Right lung (tissue), 10 donors: ENCODE results near the gene CHST7. TPM values are rescaled to one million over a fixed set of nuclear protein-coding genes. Genes with fewer than 3 reads are reported as not detected.
"Not testable (repeated sequence)": the region's sequence is repeated elsewhere in the genome, so short reads cannot be mapped to it uniquely, and the experiment has no call there.

Experiments used
- DNase-seq, 2 donors: peaks; one replicate each; pipeline ENCODE4 v3.0.0-alpha.2; 2013
- long read RNA-seq, 8 donors: transcript quantifications; one replicate each; lab custom pipeline, GENCODE V29; 2026
- polyA plus RNA-seq, 5 donors: library from polyadenylated mRNA; unstranded; fragments of 120-200 nt; gene quantifications; one replicate each; pipeline versions ENCODE4 v1.2.1 to v1.2.3, GENCODE V29; 2013; ENCODE audit warnings: inconsistent platforms in 1 of 5, low replicate concordance in 1 of 5; ENCODE audit not compliant: insufficient read length in 5 of 5, insufficient read depth in 1 of 5

The CHST7 gene
- polyA plus RNA-seq: 1 to 10 TPM; 3.3 to 6.1 (median 3.9) TPM
- long read RNA-seq, donor 1, partial matches to known transcripts: 5 of 7 reads
- long read RNA-seq, donor 1, other reads (novel, unspliced or antisense): 0 of 7 reads
- long read RNA-seq, donor 2, partial matches to known transcripts: 0 of 2 reads
- long read RNA-seq, donor 2, other reads (novel, unspliced or antisense): 0 of 2 reads
- long read RNA-seq, donor 3, partial matches to known transcripts: 0 of 1 reads
- long read RNA-seq, donor 3, other reads (novel, unspliced or antisense): 0 of 1 reads
- long read RNA-seq, donor 4, partial matches to known transcripts: 0 of 1 reads
- long read RNA-seq, donor 4, other reads (novel, unspliced or antisense): 0 of 1 reads
- long read RNA-seq, donor 5, partial matches to known transcripts: 0 of 4 reads
- long read RNA-seq, donor 5, other reads (novel, unspliced or antisense): 0 of 4 reads
- long read RNA-seq, donor 6, partial matches to known transcripts: 0 of 3 reads
- long read RNA-seq, donor 6, other reads (novel, unspliced or antisense): 0 of 3 reads
- long read RNA-seq, donor 7, transcript CHST7-201 (2 exons, 2,289 nt): major isoform, 8 of 8 reads
- long read RNA-seq, donor 7, partial matches to known transcripts: 0 of 8 reads
- long read RNA-seq, donor 7, other reads (novel, unspliced or antisense): 0 of 8 reads
- long read RNA-seq, donor 8, partial matches to known transcripts: 0 of 3 reads
- long read RNA-seq, donor 8, other reads (novel, unspliced or antisense): 0 of 3 reads

- DNase-seq: no peak
Measured at GRCh38 chrX:46573331-46573891, at the start of gene CHST7. TSS of gene CHST7 (plus strand) at chrX:46573765. CDS start at chrX:46573932, 167 bp downstream.

GRCh38 chrX:46528640-46529039, 44.9 kb upstream of the CHST7 start:
- not testable (repeated sequence) for DNase-seq

GRCh38 chrX:46529740-46530403, 43.7 kb upstream of the CHST7 start:
- DNase-seq: not testable (repeated sequence)

GRCh38 chrX:46530404-46530908, 43.1 kb upstream of the CHST7 start:
- not testable (repeated sequence) for DNase-seq

GRCh38 chrX:46531442-46531841, 42.1 kb upstream of the CHST7 start:
- no peak for DNase-seq

DNA sequence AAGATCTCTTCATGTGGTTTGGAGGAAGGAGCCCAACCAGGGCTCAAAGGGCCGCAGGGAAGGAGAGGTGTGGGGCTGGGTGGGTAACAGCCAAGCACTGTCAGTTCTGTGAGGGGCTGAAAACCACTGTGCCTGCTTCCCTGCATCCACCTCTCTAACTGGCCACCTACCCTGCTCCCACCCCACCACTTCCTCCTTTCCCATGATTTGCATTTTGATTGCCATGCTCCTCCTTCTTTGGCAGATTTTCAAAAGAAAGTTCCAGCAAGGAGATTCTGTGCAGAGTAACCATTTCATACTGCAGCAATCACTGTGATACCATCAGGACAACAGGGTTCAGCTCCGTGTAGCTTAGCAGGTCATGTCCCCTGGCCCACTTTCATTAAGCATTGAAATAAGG, 30.1 kb upstream of the CHST7 start:
- no peak for DNase-seq

GRCh38 chrX:46544527-46544926, 29.0 kb upstream of the CHST7 start:
- DNase-seq: not testable (repeated sequence)

GRCh38 chrX:46545111-46546005, 28.2 kb upstream of the CHST7 start, which contains the start of gene ZNF674:
TSS of gene ZNF674 (minus strand) at chrX:46545421. CDS start at chrX:46542087, 3,334 bp downstream.
- DNase-seq: peak; percentile 87 to 91

DNA sequence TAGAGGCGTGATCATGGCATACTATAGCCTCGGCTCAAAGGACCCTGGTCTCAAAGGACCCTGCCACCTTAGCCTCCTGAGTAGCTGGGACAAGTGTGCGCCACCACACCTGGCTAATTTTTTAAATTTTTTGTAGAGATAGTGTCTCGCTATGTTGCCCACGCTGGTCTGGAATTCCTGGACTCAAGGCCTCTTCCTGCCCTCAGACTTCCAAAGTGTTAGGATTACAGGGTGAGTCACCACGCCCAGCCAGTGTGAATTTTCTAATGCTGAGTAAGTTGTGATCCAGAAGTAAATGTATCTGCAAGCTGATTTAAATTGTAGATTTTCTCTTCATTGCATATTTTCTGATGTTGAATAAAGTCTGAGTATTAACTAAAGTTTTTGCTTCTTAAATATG, 25.7 kb upstream of the CHST7 start:
- DNase-seq: no peak

DNA sequence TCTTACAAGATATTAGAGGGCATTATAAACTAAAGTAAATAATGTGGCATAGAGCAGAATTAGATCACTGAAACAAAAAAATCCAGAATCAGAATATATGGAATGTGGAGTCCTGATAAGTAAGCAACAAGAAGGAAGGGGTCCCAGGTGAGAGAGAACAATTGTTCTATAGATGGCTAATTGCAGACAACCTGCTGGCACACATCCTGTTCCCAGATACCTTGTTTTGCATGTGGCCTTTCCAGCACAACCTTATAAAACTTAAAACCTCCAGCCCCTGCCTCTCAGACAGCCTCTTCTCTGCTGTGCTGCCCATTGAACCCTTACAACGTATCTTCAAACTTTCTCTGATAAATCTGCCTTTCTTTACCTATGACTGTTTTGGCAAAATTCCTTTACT, 23.7 kb upstream of the CHST7 start:
- DNase-seq: no peak

DNA sequence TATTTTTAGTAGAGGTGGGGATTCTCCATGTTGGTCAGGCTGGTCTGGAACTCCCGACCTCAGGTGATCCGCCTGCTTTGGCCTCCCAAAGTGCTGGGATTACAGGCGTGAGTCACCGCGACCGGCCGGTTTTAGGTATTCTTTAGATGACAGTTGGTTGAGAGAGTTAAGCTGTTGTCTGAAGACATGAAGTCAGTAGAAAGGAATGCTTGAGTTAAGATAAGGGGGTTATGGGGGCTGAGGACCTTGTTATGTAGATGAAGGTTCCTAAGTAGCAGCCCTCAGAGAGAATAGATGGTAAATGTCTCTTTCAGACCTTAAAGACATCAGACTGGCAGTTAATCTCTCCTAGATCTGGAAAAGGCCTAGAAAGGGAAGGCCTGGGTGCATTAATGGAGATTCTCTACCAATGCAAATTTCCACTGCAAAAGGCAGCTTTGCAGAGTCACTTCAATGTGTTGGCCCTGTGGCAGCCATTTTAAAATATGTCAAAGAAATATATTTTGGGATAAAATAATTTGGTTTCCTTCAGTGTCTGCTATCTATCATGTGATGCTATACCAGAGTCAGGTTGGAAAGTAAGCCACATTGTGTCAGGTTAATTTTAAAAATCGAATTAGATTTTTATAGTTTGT, 22.0 kb upstream of the CHST7 start:
- DNase-seq: no peak

DNA sequence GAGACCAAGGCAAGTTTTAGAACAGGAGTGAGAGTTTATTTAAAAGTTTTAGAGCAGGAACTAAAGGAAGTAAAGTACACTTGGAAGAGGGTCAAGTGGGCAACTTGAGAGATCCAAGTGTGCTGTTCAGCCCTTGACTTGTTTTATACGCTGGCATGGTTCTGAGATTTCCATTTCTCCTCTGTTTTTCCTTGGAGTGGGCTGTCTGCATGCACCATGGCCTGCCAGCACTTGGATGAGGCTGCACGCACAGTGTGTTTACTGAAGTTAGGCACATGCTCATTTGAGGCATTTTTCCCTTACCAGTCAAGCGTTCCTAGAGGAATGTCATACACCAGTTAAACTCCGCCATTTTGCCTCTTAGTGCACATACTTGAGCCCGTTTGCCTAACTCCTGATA, 19.6 kb upstream of the CHST7 start:
- DNase-seq: no peak

DNA sequence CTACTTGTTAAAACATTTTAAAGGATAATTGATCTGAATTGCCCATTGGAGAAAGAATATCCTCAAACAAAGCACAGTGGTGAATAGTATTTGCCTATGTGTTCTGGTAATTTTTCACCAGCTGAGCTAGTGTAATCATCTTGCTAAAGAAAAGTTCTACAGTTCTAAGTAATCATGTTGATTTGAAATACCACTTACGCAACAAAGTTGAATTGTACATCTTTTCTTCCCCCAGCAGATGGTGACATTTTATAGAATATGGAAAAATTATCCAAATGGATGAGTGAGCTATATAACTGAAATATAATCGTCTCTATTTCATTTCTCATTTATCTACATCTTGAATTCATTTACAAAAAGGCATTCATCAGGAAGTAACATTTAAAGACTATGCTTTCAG, 18.6 kb upstream of the CHST7 start:
- DNase-seq: no peak

GRCh38 chrX:46559062-46559461, 14.5 kb upstream of the CHST7 start:
- no peak for DNase-seq

DNA sequence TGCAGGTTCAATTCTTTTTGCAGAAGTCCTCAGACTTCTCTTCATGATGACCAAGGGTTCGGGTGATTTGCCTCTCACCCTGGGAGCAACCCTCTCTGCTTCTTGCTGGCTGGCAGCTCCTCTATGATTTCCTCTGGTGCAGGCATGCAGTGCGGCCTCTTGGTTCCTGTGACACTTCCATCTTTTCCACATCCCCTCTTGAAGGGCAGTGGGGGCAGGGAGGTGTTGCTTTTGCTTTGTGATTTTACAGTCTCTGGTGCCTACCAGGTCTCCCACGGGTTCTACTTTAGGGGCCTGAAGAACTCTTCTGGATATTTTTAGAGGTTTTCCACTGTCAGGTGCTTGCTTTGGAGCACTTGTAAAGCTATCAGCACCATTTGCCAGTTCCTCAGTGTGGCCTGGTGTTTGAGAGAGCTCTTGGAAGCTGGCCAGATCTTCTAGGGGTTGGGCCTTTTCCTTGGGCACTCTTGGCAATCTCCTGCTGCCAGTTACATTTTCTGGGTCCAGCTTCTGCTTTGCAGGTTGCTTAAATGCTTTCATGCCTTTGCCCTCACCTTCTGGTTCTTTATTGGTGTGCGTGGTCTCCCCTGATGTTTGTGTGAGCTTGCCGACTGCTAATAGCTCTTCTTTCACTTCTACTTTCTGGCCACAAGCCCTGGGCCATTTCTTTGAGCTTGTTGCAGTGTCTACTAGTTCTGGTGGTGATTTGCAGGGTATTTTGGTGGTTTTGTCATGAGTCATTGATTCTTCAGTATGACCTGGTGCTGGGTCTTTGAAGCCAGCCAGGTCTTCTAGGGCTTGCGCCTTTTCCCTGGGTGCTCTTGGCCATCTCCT, 11.5 kb upstream of the CHST7 start:
- DNase-seq: no peak

DNA sequence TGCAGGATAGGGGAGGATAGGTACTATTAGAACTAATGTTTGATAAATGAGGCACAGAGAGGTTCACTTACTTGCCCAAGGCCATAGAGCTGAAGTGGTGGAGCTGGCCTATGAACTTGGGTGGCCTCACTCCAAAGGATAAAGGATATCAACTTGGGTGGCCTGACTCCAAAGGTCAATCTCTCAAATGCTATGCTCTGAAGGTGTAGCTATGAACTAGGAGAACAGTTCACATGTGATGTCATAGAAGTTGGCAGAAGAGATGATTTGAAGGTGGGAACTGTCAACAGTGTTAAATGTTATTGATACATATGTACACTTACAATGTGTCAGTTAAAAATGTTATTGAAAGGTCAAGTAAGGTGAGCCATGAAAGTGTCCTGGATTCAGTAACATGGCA, 6.2 kb upstream of the CHST7 start:
- DNase-seq: no peak

DNA sequence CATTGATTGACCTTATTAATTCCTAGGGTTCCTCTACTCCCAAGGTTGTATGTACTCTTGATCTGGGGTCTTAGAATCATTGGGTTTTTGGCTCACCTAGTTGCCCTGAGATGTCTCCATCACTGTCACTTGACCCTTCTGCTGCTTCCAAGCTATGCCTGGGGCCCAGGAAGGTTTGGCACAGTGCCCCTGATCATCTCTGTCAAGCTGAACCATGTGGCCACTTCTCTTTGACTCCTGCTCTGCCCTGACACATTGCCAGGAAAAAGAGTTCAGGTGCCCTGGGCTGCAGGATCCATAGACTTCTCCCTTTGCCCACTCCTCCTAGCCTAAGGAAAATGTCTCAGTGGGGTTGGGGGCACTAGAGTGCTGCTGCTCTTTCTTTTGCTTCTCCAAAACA, 3.9 kb upstream of the CHST7 start:
- DNase-seq: no peak

DNA sequence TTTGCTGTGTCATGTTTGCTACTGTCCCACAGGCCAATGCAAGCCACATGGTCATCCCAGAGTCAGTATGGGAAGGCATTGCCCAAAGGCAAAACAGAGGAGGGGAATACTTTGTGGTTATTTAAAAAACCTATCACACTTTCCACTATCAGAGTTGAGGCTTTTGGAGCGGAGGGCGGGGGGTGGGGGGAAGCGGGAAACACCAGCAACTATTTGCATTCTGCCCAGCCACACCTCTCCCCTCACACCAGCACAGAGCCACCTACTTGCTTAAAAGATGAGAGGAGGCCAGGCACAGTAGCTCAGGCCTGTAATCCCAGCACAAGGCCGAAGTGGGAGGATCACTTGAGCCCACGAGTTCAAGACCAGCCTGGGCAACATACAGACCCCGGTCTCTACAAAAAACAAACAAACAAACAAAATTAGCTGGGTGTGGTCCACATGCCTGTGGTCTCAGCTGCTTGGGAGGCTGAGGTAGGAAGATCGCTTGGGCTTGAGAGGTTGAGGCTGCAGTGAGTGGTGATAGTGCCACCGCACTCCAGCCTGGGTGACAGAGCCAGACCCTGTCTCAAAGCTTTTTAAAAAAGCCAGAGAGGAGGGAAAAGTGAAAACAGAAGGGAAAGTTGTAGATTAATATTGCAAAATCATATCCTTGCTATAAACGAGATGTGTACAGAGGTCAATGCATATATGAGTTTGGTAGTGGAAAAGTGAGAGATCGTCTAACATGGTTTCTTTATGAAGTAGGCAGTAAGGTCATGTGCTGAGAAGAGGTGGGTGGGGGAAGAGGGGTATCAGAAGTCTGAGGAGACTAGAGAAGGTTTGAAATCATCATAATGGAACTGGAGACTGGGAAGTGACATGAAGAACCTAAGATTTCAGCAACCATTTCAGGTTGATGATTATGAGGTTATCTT, 1.9 kb upstream of the CHST7 start:
- no peak for DNase-seq
